Stimulated activated naive B cell treated with anti-CD40 and anti-IgM and Interleukin-4, amounts not matched to agents 10 μg/mL and 1 μg/mL and 100 μg/mL, for 72 hours (primary cell): ENCODE measurements around the gene TCF7L1.

Experiments
- ATAC-seq, 2 donors: fragments of 150-1000 bp; cut with Tn5 transposase; replicated peaks; 2 replicates each; pipeline ENCODE4 v1.10.0; 2021; ENCODE audit warnings: moderate library complexity in 1 of 2
- DNase-seq: peaks from one replicate; pipeline ENCODE4 v3.0.0; 2021
- H3K27ac Mint-ChIP-seq: one replicate; pipeline ENCODE4 v1.8.0; 2022; ENCODE audit warnings: mild to moderate bottlenecking, mixed read lengths
- H3K27me3 Mint-ChIP-seq, 2 donors: one replicate each; pipeline ENCODE4 v1.8.0; 2022; ENCODE audit warnings: mixed read lengths in 2 of 2
- H3K36me3 Mint-ChIP-seq, 2 donors: one replicate each; pipeline ENCODE4 v1.8.0; 2022; ENCODE audit warnings: mixed read lengths in 2 of 2, mild to moderate bottlenecking in 1 of 2
- H3K4me1 Mint-ChIP-seq, 2 donors: one replicate each; pipeline ENCODE4 v1.8.0; 2022; ENCODE audit warnings: mixed read lengths in 2 of 2, mild to moderate bottlenecking in 1 of 2
- H3K4me3 Mint-ChIP-seq, 2 donors: one replicate each; pipeline ENCODE4 v1.8.0; 2022; ENCODE audit warnings: mild to moderate bottlenecking in 2 of 2, mixed read lengths in 2 of 2, moderate library complexity in 1 of 2
- H3K9me3 Mint-ChIP-seq, 2 donors: one replicate each; pipeline ENCODE4 v1.8.0; 2022; ENCODE audit warnings: mixed read lengths in 2 of 2, mild to moderate bottlenecking in 1 of 2

TCF7L1 gene

DNA sequence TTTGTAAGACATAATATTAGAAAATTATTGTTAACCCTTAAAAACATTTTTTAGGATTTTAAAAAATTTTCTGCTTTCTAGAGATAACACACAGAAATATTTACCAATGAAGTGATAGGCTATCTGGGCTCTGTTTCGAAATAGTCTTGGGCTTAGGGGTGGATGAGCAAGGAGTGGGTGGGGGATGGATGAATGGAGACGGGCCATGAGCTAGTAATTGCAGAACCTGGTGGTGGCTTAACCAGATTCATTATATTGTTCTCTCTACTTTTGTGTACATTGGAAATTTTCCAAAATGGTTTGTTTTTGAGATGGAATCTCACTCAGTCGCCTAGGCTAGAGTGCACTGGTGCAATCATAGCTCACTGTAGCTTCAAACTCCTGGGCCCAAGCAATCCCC is 89.6 kb downstream of the TCF7L1 start:
- ATAC-seq, result no peak

DNA sequence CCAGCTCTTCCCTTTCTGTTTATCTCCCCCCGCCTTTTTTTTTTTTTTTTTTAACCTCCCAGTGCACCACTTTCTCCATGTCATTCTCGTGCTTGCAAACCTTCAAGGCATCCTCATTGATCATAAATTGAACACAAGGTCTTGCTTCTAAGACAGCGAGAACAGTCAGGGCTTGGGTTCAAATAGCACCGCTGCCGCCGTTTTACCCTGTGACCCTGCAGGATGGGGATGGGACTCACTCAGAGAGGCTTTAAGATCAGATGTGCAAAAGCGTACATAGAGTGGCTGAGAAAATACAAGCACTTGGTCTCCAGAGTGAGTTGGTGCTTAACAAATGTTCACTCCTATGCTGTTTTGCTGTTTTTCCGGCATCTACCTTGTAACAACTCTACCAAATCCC is 93.6 kb downstream of the TCF7L1 start:
- H3K4me3 Mint-ChIP-seq, result no peak overlapping the region
- DNase-seq (no peak), ATAC-seq (no peak)
- H3K27ac Mint-ChIP-seq, result no peak overlapping the region
- no peaks in the 10 kb centered on the region for H3K36me3 Mint-ChIP-seq
- H3K27me3 Mint-ChIP-seq, result peaks cover 21 to 26% of the 10 kb centered on the region in 2 donors
- no peaks in the 10 kb centered on the region for H3K9me3 Mint-ChIP-seq
- H3K4me1 Mint-ChIP-seq, result no peaks in the 10 kb centered on the region

More for the DNA sequence above, 89.6 kb downstream of the TCF7L1 start:
- Mint-ChIP-seq H3K4me1 (no peaks in the 10 kb centered on the region), H3K4me3 (no peak overlapping the region), H3K27ac (no peak overlapping the region), H3K9me3 (no peaks in the 10 kb centered on the region), H3K36me3 (no peaks in the 10 kb centered on the region), H3K27me3 (peaks cover 24 to 30% of the 10 kb centered on the region in 2 donors)
- DNase-seq, result no peak

DNA sequence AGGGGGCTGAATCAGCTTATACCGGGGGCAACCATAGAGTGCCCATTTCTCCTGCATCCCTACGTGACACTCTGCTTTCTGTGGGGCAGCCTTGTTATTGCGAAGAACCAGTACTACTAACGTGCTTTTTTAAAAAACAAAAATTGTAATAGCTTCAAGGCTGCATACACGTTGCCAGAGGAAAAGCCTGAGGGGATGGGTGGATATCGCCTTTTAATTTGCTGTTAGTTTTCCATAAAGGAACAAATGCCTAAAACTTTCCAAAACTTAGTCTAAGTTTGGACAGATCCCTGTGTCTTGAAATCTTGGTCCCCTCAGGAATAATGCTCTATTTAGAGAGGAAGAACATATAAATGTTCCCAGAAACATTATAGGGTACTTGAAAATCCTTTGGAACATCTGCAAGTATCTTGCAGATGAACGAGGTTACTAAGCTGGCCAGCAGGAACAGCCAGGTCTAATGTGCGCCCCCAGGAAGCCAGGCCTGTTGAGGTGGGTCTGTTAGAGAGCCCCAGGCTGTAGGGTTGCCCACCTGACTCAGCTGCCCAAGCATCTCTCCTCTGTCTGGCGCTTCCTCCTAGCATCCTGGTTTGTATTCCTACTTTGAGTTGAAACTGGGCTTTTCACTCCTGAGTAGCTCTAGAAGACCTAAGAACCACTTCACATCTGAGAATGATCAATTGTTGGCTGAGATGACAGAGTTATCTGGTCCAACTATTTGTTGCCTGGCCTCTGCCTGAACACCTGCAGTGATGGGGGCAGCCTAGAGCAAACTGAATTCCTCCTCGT is 97.7 kb downstream of the TCF7L1 start:
- Mint-ChIP-seq H3K27me3 (peaks cover 23 to 29% of the 10 kb centered on the region in 2 donors), H3K4me1 (no peaks in the 10 kb centered on the region)
- ATAC-seq, result peak; percentile 45 to 47

DNA sequence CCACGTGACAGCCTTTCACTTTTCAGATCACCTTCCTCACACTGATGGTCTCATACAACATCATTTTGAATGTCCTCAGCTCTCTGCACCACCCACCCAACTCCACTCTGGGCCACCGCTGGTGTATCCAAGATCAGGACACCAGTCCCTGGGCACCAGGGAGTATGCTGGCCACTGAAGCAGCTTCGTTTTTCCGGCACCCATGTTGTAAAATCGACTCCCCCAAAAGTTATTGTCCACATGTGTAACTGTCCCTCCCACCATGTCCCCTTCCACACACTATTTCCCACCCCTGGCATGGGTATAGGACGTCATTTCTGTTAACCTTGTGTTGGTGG is 98.2 kb downstream of the TCF7L1 start:
- no peak for ATAC-seq
- H3K27me3 Mint-ChIP-seq, result peaks cover 24 to 30% of the 10 kb centered on the region in 2 donors
- no peak for DNase-seq
- H3K9me3 Mint-ChIP-seq, result no peaks in the 10 kb centered on the region
- H3K27ac Mint-ChIP-seq, result no peak overlapping the region
- H3K36me3 Mint-ChIP-seq, result no peaks in the 10 kb centered on the region
- H3K4me3 Mint-ChIP-seq, result no peak overlapping the region
- H3K4me1 Mint-ChIP-seq, result no peaks in the 10 kb centered on the region

More for the DNA sequence above, 97.7 kb downstream of the TCF7L1 start:
- DNase-seq, result no peak
- H3K36me3 Mint-ChIP-seq, result no peaks in the 10 kb centered on the region
- H3K27ac Mint-ChIP-seq, result no peak overlapping the region
- no peaks in the 10 kb centered on the region for H3K9me3 Mint-ChIP-seq
- no peak overlapping the region for H3K4me3 Mint-ChIP-seq

DNA sequence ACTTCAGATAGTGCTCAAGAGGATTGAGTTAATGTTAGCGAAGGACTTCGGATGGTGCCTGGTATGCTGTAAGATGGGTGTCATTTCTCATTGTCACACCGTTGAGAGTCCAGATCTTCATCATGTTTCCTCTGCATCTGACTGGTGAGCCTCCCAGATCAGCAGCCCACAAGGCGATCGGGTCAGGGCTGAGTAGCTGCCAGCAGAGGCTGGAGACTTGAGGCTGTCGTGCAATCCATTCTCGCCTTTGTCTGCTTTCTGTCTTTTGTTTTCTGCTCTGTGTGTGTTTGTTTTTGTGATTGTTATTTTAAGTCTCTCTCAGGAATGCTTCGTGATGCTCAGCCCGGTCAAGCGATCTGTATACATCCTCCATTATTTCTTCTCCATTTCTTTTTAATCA is 98.8 kb downstream of the TCF7L1 start:
- no peak overlapping the region for H3K27ac Mint-ChIP-seq
- H3K4me1 Mint-ChIP-seq, result no peaks in the 10 kb centered on the region
- DNase-seq (no peak), ATAC-seq (no peak)
- no peaks in the 10 kb centered on the region for H3K36me3 Mint-ChIP-seq
- no peak overlapping the region for H3K4me3 Mint-ChIP-seq
- peaks cover 22 to 30% of the 10 kb centered on the region in 2 donors for H3K27me3 Mint-ChIP-seq
- no peaks in the 10 kb centered on the region for H3K9me3 Mint-ChIP-seq

DNA sequence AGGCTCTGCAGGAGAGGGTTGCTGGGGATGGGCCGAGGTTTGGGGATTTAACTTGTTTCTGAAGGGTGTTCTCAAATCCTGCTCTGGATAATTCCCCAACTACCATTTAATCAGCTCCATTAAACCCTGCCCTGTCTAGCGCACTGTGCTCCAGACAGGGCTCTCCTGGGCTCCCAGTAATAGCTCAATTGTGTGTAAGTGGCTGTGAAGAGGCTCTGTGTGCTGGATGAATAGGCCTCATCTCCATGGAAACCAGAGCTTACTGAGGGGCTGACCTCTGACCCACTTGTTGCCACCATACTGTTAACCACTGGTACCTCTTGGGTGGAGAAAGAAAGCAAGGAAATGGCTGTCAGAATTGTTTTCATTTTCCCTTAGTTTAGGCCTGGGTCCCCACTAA is 101.7 kb downstream of the TCF7L1 start:
- H3K9me3 Mint-ChIP-seq, result no peaks in the 10 kb centered on the region
- H3K4me1 Mint-ChIP-seq, result no peaks in the 10 kb centered on the region
- no peak overlapping the region for H3K27ac Mint-ChIP-seq
- ATAC-seq (no peak), DNase-seq (no peak)
- no peak overlapping the region for H3K4me3 Mint-ChIP-seq
- H3K36me3 Mint-ChIP-seq, result no peaks in the 10 kb centered on the region
- H3K27me3 Mint-ChIP-seq, result peaks cover 31 to 44% of the 10 kb centered on the region in 2 donors

DNA sequence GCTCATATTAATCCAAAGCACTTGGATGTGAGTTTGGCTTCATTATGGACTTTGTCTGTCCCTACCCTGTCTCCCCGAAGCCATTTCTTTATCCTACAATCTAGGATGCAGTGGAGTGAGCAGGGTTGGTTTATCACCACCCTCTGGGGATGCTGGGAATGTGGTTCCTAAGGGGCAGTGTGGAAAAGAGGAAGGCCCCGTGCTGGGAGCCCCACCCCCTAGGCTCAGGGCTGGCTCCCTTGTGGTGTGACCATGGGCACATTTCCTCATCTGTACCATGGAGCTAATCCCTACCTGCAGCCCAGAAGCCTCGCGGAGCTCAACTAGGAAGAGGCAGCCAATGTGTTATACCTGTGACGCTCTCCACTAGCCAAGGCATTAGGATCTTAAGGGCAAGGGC is 102.1 kb downstream of the TCF7L1 start:
- DNase-seq (no peak), ATAC-seq (no peak)
- Mint-ChIP-seq H3K27me3 (peaks cover 35 to 47% of the 10 kb centered on the region in 2 donors), H3K27ac (no peak overlapping the region), H3K4me1 (no peaks in the 10 kb centered on the region), H3K4me3 (no peak overlapping the region), H3K36me3 (no peaks in the 10 kb centered on the region), H3K9me3 (no peaks in the 10 kb centered on the region)

DNA sequence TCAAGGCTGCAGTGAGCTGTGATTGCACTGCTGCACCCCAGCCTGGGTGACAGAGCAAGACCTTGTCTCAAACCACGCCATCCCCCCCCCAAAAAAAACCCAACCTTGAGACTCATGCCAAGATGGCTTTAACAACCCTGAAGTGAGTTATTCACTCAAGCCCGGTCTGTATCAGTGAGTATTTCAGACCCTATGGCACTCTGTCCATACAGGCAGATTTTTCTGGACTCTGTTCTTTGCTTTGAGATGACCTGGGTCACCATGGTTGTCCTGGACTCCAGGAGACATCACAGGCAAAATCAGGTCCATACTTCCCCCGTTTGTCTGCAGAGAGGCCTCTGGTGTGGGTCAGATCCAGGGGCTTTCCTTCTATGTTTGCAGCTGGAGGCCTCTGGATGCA is 102.9 kb downstream of the TCF7L1 start:
- no peak overlapping the region for H3K4me3 Mint-ChIP-seq
- H3K27me3 Mint-ChIP-seq, result peaks cover 35 to 47% of the 10 kb centered on the region in 2 donors
- DNase-seq (no peak), ATAC-seq (no peak)
- H3K4me1 Mint-ChIP-seq, result no peaks in the 10 kb centered on the region
- no peaks in the 10 kb centered on the region for H3K9me3 Mint-ChIP-seq
- H3K27ac Mint-ChIP-seq, result no peak overlapping the region
- no peaks in the 10 kb centered on the region for H3K36me3 Mint-ChIP-seq

DNA sequence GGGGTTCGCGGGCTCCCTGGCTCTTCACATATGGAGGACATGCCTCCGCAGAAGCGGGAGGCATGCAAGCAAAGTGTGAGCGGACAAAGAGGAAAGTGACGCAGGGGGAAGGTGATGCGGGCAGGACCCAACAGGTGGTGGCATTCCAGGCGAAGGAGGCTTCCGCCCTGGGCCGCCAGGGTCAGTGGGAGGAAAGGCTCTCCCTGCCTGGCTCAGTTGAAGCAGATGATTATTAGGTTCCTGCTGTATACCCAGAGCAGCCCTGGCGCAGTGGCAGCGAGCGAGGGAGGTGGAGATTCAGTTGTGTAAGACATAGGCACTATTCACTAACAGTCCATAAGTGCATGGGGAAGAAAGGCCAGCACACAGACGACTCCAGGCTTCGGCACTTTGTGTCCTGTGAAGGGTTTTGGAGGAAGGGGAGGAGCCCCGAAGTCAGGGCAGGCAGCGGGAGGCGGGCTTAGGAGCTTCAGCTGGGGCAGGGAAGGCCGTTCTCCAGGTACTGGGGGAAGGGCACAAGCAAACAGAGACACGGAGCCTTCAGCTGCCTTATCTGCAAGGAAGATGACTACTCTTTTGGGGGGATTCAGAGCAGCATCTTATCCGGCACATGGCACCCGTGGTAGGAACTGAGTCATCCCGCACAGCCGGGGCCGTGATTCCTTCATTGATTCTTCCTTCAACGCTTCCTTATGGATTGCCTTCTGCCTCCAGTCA is 104.8 kb downstream of the TCF7L1 start:
- Mint-ChIP-seq H3K4me3 (no peak overlapping the region), H3K9me3 (no peaks in the 10 kb centered on the region), H3K36me3 (no peaks in the 10 kb centered on the region), H3K4me1 (no peaks in the 10 kb centered on the region), H3K27me3 (peaks cover 29 to 40% of the 10 kb centered on the region in 2 donors), H3K27ac (no peak overlapping the region)
- DNase-seq (no peak), ATAC-seq (no peak)

DNA sequence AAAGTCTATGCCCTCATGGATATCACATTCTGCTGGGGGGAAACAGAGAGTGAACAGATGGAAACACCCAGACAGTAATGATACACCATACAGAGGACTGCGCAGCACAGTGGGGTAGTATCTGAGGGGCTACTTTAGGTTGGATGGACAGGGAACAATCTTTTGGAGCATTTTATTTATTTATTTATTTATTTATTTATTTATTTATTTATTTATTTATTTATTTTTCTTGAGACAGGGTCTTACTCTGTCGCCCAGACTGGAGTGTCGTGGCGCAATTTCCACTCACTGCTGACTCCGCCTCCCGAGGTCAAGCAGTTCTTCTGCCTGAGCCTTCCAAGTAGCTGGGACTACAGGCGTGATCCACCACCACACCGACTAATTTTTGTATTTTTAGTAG is 105.4 kb downstream of the TCF7L1 start:
- Mint-ChIP-seq H3K4me3 (no peak overlapping the region), H3K4me1 (no peaks in the 10 kb centered on the region), H3K9me3 (no peaks in the 10 kb centered on the region)

DNA sequence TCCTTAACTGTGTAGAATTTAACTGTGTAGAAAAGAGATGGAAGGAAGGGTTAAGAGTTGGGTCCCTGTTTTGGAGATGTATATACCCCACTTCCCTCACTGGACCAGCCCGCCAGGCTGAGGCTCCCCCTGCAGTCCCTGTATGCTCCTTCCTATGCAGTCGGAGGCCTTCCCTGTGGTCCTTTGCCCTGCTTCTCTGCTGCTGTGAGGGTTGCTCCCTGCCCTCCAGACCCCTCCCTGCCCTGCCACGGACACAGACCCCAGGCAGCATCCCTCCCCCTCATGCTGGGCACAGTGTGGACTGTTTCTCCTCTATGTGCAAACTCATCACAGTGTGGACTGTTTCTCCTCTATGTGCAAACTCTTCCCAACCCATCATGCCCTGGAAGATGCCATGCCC is 105.9 kb downstream of the TCF7L1 start:
- Mint-ChIP-seq H3K4me1 (no peaks in the 10 kb centered on the region), H3K9me3 (no peaks in the 10 kb centered on the region), H3K4me3 (no peak overlapping the region), H3K27ac (no peak overlapping the region), H3K27me3 (peaks cover 39 to 50% of the 10 kb centered on the region in 2 donors), H3K36me3 (no peaks in the 10 kb centered on the region)
- no peak for ATAC-seq
- no peak for DNase-seq

More for the DNA sequence above, 105.4 kb downstream of the TCF7L1 start:
- DNase-seq, result no peak
- no peak for ATAC-seq
- Mint-ChIP-seq H3K27me3 (peaks cover 34 to 45% of the 10 kb centered on the region in 2 donors), H3K36me3 (no peaks in the 10 kb centered on the region), H3K27ac (no peak overlapping the region)

DNA sequence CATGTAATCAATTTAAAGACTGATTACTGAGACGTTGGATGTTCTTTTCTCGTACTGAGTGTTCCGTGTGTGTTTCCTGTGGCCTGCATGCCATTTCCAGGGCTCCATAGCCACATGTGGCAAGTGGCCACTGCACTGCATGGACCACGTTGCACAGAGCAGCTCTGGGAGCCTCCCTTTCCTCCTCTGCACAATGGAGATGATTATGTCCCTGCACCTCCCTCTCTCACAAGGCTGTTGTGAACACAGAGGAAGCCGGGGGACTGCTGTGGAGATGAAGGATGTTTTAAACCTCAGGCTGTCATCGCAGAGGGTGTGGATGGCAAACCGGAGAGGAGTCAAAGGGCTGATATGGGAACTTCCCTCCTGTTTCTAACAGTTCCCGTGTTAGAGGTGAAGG is 106.9 kb downstream of the TCF7L1 start:
- DNase-seq (no peak), ATAC-seq (no peak)
- H3K36me3 Mint-ChIP-seq, result no peaks in the 10 kb centered on the region
- no peaks in the 10 kb centered on the region for H3K4me1 Mint-ChIP-seq
- H3K4me3 Mint-ChIP-seq, result no peak overlapping the region
- no peak overlapping the region for H3K27ac Mint-ChIP-seq
- peaks cover 47 to 53% of the 10 kb centered on the region in 2 donors for H3K27me3 Mint-ChIP-seq
- H3K9me3 Mint-ChIP-seq, result no peaks in the 10 kb centered on the region

DNA sequence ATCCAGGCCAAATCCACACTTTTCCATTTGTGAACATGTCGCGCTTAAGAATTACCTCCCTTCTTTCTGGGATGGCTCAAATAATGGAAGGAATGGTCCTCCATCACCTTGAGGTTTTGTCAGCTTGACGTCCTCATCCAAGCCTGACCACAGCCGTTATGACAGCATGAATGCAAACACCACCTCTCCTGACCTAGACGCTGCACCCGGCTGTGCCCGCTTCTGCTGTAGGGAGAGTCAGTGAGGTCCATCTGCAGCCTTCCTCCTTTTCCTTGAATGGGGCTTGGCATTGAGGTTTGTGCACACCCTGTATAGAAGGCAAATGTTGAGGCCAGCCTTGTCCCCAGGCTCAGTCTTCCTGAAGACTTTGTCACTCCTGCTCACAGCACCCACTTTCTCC is 109.1 kb downstream of the TCF7L1 start:
- Mint-ChIP-seq H3K9me3 (no peaks in the 10 kb centered on the region), H3K36me3 (no peaks in the 10 kb centered on the region), H3K27ac (no peak overlapping the region), H3K27me3 (peaks cover 38 to 40% of the 10 kb centered on the region in 2 donors), H3K4me3 (no peak overlapping the region), H3K4me1 (no peaks in the 10 kb centered on the region)
- DNase-seq, result no peak
- ATAC-seq, result no peak

DNA sequence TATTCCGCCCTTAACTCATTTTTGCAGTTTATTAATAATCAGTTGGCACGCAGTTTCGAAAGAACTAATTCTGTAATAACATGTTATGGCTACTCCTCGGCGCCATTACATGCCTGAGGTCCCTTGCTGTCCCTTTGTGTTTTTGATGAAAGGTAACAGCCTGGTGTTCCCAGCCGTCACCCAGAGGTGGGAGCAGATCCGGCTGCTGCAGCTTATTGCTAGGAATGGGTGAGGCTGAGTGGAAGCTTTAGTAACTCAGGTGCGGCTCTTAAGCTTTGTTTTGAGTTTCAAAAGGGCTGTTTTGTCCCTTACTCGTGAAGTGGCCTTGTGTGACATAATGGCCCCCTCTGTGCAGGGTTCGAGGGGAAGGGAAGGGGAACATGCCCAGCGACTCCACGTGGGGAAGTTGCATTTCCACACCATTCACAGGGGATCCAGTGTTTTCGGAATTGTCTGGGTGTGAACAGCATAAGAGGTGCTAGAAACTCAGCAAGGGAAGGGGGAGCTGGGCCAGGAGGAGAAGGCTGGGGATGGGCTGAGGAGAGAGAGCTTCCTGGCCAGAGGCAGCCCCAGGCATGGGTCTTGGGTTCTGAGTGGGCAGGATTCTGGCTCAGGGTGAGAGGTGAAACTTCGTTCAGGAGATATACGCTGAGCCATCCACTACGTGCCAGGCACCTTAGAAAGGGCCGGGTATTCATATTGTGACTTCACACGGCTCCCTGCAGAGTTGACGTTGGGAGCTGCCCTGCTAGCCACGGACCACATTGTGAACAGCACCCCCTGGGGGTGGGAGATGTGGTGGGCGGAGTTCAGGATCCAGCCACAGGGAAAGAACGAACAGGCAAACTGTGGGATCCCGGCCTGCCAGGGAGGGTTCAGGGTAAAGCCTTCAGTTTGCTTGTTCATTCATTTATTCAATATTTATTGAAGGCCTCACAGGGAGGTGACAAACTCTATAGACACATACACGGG is 110.2 kb downstream of the TCF7L1 start:
- Mint-ChIP-seq H3K9me3 (no peaks in the 10 kb centered on the region), H3K27ac (no peak overlapping the region), H3K4me3 (no peak overlapping the region), H3K27me3 (peaks cover 27 to 30% of the 10 kb centered on the region in 2 donors), H3K4me1 (no peaks in the 10 kb centered on the region), H3K36me3 (no peaks in the 10 kb centered on the region)
- ATAC-seq (no peak), DNase-seq (no peak)
